WI38 (cell line): ENCODE results near the gene PIEZO1.

ENCODE experiments used
- H3K4me3 ChIP-seq: 2 replicates; pipeline ENCODE4 v1.5.1; 2011; ENCODE audit warnings: low read depth, mild to moderate bottlenecking, control low read depth, low read length
- TF ChIP-seq, protein P1 (sequence below): IDR thresholded peaks from 2 replicates; pipeline ENCODE4 v1.5.1; 2012; ENCODE audit warnings: low read depth, mild to moderate bottlenecking, control low read depth, low read length

PIEZO1 gene

DNA sequence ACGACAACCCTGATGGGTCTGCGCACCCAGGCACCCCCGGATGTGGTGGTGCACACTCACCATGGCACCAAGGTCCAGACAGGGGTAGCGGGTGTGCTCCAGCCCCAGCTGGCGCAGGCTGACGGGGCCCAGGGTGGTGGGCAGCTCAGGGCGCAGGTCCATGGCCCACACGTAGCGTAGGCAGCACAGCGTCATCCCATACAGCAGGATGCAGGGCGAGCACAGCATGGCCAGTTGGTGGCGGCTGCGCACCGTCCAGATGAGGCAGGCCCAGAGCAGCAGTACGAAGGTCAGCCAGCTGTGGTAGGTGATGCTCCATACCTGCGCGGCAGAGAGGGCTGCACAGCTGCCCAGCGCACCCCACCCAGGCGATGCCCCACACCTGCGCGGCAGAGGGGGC is 48.9 kb downstream of the PIEZO1 start:
- H3K4me3 ChIP-seq, result no peak overlapping the region
- TF ChIP-seq, protein P1, sequence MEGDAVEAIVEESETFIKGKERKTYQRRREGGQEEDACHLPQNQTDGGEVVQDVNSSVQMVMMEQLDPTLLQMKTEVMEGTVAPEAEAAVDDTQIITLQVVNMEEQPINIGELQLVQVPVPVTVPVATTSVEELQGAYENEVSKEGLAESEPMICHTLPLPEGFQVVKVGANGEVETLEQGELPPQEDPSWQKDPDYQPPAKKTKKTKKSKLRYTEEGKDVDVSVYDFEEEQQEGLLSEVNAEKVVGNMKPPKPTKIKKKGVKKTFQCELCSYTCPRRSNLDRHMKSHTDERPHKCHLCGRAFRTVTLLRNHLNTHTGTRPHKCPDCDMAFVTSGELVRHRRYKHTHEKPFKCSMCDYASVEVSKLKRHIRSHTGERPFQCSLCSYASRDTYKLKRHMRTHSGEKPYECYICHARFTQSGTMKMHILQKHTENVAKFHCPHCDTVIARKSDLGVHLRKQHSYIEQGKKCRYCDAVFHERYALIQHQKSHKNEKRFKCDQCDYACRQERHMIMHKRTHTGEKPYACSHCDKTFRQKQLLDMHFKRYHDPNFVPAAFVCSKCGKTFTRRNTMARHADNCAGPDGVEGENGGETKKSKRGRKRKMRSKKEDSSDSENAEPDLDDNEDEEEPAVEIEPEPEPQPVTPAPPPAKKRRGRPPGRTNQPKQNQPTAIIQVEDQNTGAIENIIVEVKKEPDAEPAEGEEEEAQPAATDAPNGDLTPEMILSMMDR, result no peak

DNA sequence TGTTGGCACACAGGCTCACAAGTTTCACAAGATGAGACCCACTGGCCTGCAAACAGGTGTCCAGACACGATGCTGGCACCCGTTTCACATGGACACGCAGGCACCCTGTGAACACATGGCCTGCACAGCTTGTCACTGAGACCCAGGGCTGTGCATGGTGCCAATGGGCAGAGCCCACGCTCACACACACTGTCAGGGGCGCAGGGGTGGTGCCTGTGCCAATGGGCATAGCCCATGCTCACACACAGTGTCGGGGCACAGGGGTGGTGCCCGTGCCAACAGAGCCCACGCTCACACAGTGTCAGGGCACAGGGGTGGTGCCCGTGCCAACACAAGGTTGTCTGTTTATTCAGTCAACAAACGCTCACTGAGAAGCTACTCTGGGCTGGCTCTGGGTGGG is 49.4 kb downstream of the PIEZO1 start:
- TF ChIP-seq, protein P1, result no peak
- H3K4me3 ChIP-seq, result no peak overlapping the region

DNA sequence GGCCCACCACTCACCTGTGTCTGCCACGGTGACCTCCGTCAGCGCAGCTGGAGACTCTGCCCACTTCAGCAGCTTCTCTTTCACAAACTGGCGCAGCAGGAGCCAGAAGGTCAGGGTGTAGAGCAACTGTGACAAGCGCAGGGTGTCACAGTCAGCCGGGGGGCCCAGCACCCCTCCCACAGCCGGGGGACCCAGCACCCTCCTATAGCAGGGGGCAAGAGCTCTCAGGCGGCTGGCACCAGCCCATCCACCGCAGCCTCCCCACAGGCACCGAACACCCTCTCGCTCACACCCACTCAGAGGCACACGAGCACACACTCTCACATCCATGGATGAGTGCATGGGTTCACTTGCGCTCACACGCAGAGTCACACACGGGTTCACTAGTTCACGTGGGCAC is 49.9 kb downstream of the PIEZO1 start:
- TF ChIP-seq, protein P1, result no peak
- no peak overlapping the region for H3K4me3 ChIP-seq

DNA sequence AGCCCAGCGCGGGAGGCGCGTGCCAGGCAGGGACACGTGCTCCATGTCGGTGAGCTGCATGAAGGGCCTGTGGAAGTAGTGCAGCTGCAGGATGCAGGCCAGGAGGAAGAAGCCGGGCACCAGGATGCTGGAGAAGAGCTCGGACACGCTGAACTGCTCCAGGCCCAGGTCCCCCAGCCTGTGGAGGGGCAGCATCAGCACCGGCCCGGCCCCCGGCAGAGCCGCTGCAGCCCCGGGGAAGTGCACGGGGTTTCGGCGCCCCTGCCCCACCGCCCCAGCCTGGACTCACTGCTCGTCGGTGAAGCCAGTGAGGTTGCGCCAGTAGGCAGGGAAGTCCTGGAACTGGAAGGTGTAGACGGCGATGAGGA is 50.7 kb downstream of the PIEZO1 start:
- TF ChIP-seq, protein P1, result no peak
- H3K4me3 ChIP-seq, result no peak overlapping the region

DNA sequence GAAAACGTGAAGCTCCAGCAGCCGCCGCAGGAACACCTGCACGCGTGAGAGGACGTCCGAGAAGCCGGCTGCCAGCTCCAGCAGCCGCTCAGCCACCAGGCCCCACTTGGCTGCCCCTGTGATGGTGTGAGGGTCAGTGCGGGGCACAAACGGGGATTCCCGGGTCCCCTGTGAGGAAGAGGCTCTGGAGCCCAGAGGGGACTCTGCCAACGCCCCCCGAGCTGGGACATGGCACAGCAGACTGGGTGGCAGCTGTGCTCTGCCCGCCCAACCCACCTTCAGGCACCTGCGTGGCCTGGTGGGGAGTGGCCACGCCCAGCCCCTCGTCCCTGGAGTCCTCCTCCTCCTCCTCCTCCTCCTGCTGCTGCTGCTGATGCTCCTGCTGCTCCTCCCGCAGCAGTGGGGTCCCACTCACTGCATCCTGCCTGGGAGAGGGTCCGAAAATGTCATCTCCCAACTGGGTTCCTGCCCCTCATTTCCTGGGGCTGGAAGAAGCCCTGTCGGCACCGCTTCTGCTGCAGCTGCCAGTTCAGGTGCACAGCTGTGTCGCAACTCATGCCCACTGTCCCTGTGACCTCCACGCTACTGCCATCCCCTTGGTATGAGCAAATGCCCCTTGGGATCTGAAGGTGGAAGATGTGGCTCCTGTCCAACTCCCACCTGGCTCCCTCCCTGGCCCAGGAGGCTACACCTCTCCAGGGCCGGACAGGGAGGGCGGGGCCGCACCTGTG is 51.2 kb downstream of the PIEZO1 start:
- no peak overlapping the region for H3K4me3 ChIP-seq
- TF ChIP-seq, protein P1, result no peak

DNA sequence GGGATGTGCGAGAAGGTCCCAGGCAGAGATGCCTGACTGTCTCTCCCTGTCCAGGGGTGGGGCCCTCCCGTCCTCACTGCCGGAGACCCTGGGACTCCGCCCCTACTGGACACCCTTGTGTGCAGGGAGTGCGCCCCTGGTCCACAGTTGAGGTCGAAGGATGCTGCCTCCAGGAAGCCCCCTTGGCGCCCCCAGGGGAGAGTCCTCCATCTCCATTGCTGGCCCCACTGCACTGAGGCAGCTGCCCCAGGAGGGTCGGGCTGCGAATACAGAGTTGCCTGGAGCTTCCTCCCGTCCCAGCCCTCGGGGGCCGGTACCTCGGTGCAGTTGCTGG is 52.1 kb downstream of the PIEZO1 start:
- H3K4me3 ChIP-seq, result no peak overlapping the region
- TF ChIP-seq, protein P1, result no peak

DNA sequence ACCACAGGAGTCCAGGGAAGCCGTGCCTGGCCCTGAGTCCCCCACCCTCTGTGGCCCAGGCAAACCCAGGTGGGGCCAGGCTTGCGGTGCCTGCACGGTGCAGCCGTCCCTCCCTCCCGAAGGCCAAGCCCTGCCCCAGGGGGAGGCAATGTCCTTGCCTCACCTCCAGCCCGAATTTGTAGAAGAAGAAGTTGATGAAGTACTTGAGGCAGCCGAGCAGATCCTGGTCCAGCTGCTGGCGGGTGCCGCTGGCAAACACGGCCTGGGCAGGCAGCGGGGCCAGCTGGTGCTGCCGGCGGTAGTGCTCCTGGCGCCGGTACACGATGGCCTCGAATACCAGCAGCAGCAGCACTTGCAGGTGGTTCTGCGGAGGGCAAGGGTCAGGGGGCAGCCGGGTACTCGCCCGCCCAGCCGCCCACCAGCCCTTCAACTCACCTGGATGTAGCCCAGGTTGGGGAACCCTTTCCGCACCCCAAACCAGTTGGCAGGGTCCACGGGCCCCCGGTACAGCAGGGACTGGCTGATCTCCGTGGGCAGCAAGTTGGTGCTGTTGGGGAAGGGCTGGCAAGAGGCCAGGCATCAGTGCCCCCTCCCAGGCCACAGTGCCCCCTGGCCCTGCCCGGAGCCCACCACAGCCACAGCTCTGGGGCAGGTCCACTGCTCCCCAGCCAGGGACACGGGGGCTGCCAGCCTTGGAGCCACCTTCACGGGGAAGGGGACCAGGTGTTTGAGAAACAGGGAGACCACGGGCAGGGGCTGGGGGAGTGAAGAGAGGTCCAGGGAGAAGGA is 52.7 kb downstream of the PIEZO1 start:
- H3K4me3 ChIP-seq, result no peak overlapping the region
- TF ChIP-seq, protein P1, result no peak
